ENCODE data around the gene ATP11B. TPM values are rescaled to one million over a fixed set of nuclear protein-coding genes. Genes with fewer than 3 reads are reported as not detected.

ATP11B gene
- total and polyA plus RNA-seq, 2 experiments from 2014 or later: 5.8 to 24.7 TPM

GRCh38 chr3:182848906-182849305 lies 55.6 kb downstream of the ATP11B start:
- Histone ChIP-seq H3K36me3 (ENCODE audit: insufficient read depth) (no peaks in the 10 kb centered on the region), H3K27me3 (ENCODE audit: insufficient read depth) (no peaks in the 10 kb centered on the region), H3K27ac (ENCODE audit: low read depth) (no peak overlapping the region), H3K79me2 (replicated peaks; ENCODE audit: insufficient read depth) (no peaks in the 10 kb centered on the region), H3F3A (replicated peaks; ENCODE audit: low read depth) (no peaks in the 10 kb centered on the region), H3K4me3 (no peak overlapping the region), H3K9me2 (ENCODE audit: insufficient read depth) (no peaks in the 10 kb centered on the region), H2AFZ (no peak overlapping the region), H3K4me2 (no peak overlapping the region), H4K20me1 (replicated peaks; ENCODE audit: insufficient read depth) (no peaks in the 10 kb centered on the region), H3K4me1 (ENCODE audit: insufficient read depth) (no peaks in the 10 kb centered on the region)
- no peak for TF ChIP-seq ZNF462 (CRISPR knock-in tag; IDR thresholded peaks at IDR 0.05)
- no peak for TF ChIP-seq EZH2 (IDR thresholded peaks at IDR 0.05; ENCODE audit: low read depth, unreplicated experiment)
- no peak for TF ChIP-seq CTCF (conservative IDR thresholded peaks at IDR 0.05; ENCODE audit: low read depth in 2 of 2)
- no peak for TF ChIP-seq CREB1 (CRISPR knock-in tag; IDR thresholded peaks at IDR 0.05; ENCODE audit: low read depth)
- TF ChIP-seq EZH2phosphoT487 (IDR thresholded peaks at IDR 0.05; ENCODE audit: unreplicated experiment): no peak
- TF ChIP-seq POLR2AphosphoS5 (IDR thresholded peaks at IDR 0.05; ENCODE audit: low read depth): no peak
- TF ChIP-seq ZNF331 (CRISPR knock-in tag; IDR thresholded peaks at IDR 0.05; ENCODE audit: low read depth): no peak
- no peak overlapping the region for H3K27ac Mint-ChIP-seq
- no peaks in the 10 kb centered on the region for H3K9me3 Mint-ChIP-seq
- no peaks in the 10 kb centered on the region for H3K4me1 Mint-ChIP-seq
- no peaks in the 10 kb centered on the region for H3K27me3 Mint-ChIP-seq (ENCODE audit: insufficient read depth, low read depth, poor library complexity)
- no peak for DNase-seq (ENCODE audit: low spot score)
- no peak for ATAC-seq
- no peak overlapping the region for H3K4me3 Mint-ChIP-seq
- peaks cover 14% of the 10 kb centered on the region; the same call in 2 of the 3 replicates for H3K36me3 Mint-ChIP-seq (ENCODE audit: low read depth)
